GM12891 (cell line): ENCODE measurements around the gene CYB561A3.

Experiments
- POLR2A ChIP-seq: IDR thresholded peaks from 2 replicates; pipeline ENCODE4 v1.6.1; 2011; ENCODE audit warnings: low read depth, low read length, control low read depth
- POLR2AphosphoS5 ChIP-seq: IDR thresholded peaks from 2 replicates; pipeline ENCODE4 v1.6.1; 2011; ENCODE audit warnings: low read depth, low read length, control low read depth
- SPI1 ChIP-seq: IDR thresholded peaks from 2 replicates; pipeline ENCODE4 v1.6.1; 2011; ENCODE audit warnings: low read depth, low read length, control low read depth
- TAF1 ChIP-seq: IDR thresholded peaks from 2 replicates; pipeline ENCODE4 v1.6.1; 2011; ENCODE audit warnings: low read depth, low read length, control low read depth

- no peak for TF ChIP-seq TAF1
- no peak for TF ChIP-seq POLR2A
- no peak for TF ChIP-seq POLR2AphosphoS5
- TF ChIP-seq SPI1, result no peak
Measured at GRCh38 chr11:61359516-61359915, 2.2 kb downstream of the CYB561A3 start.
